UCSD-AML1 (cell line): ENCODE measurements around the gene PLPPR3.
A peak's percentile ranks its signal among the peaks of the same experiment; 100 is the strongest.
"Not testable (repeated sequence)": the region's sequence is repeated elsewhere in the genome, so short reads cannot be mapped to it uniquely, and the experiment has no call there.

Experiments
- DNase-seq: peaks from one replicate; lab custom pipeline; 2025; ENCODE audit not compliant: unreplicated experiment; lab: John Stamatoyannopoulos, UW

The PLPPR3 gene

DNA sequence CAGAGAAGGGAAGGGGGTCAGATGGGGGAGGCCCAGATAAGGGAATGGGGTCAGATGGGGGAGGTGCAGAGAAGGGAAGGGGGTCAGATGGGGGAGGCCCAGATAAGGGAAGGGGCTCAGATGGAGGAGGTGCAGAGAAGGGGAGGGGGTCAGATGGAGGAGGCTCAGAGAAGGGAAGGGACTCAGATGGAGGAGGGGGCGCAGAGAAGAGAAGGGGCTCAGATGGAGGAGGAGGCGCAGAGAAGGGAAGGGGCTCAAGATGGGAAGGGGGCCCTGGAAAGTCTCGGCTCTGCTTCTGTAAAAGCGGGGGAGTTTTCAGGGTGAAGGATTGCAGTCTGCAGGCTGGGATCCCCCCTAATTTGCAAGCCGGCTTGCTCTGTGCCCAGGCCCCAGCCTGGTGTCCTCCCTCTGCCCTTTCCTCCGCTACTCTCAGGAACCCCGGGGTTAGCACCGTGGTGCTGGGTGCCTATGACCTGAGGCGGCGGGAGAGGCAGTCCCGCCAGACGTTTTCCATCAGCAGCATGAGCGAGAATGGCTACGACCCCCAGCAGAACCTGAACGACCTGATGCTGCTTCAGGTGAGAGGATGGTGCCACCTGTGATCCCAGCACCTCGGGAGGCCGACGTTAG lies 7.5 kb upstream of the PLPPR3 start:
- DNase-seq = no peak

GRCh38 chr19:827710-828321 lies 6.1 kb upstream of the PLPPR3 start, which contains the start of gene AZU1:
Gene AZU1, plus strand, starts transcription at chr19:827837. Its CDS starts 10 bp downstream, at chr19:827847.
- no peak for DNase-seq

DNA sequence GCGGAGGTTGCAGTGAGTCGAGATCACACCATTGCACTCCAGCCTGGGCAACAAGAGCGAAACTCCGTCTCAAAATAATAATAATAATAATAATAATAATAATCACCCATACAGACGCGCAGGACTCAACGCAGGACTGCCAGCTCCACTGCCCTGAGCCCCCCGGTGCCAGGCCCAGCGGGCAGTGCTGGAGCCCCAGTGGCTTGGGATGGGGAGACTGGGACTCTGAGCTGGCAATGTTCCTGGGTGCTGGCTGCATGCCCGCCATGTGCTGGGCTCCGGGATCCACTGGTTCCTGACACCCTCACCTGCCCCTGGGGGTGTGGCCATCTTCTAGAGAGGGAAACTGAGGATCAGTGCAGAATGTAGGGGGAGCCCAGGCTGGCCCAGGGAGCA lies 5.6 kb upstream of the PLPPR3 start:
- DNase-seq = no peak

DNA sequence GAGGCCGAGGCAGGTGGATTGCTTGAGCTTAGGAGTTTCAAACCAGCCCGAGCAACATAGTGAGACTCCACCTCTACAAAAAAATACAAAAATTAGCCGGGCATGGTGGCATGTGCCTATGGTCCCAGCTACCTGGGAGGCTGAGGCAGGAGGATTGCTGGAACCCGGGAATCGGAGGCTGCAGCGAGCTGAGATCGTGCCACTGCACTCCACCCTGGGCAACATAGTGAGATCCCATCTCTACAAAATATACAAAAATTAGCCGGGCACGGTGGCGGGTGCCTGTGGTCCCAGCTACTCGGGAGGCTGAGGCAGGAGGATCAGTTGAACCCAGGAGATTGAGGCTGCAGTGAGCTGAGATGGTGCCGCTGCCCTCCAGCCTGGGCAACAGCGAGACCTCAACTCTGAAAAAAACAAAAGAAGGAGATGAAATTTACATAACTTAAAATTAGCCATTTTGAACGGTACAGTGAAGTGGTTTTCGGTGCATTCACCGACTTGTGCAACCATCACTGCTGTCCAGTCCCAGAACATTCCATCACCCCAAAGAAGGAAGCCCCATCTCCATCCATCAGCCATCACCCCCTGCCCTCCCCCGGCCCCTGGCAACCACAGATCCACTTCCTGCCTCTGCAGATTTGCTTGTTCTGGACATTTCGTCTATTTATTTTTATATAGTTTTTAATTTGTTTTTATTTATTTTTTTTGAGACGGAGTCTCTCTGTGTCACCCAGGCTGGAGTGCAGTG lies 4.3 kb upstream of the PLPPR3 start:
- DNase-seq = no peak

DNA sequence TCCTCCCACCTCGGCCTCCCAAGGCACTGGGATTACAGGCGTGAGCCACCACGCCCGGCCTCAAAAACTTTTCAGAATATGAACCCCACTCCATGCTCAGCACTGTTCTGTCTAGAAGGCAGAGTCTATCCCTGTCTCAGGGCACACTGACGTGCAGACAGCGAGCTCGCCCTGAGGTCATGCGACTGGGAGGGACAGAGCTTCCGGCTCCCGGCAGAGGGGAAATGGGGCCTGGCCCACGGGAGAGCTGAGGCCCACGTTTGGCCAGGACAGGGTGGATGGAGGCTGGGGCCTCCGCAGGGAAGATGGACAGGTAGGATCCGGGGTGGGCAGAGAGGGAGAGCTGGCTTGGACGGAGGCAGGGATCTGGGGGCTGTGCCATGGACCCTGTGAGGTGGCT lies 3.1 kb upstream of the PLPPR3 start:
- peak; percentile 26 for DNase-seq

DNA sequence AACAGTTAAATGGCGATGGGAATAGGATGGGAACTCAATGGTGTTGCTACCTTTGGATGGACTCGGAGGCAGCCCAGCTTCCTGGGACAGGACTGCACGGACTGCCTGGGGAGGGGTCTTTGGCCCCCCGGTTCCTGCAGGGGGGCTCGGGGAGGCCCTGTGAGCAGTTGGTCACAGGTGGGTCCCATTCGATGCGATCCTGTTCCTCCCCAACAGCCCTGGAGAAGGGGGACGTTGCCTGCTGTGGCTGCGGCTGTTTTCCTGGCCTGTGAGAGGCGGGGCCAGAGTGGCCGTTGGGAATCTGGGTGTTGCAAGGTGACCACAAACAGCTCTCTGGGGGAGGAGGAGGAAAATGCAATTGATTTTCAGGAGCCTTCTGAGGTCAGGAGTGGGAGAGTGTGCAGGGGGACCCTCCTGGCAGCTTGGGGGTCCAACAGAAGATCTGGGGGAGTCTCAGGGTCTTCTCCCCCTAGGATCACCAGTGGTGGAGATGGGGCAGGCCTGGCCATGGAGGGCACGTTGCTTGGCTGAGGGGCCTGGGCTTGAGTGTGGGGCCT lies 1.9 kb upstream of the PLPPR3 start:
- peak; percentile 26 for DNase-seq

GRCh38 chr19:821231-821824 lies 427 bp downstream of the PLPPR3 start:
- DNase-seq = no peak

GRCh38 chr19:820212-820611 lies 1.5 kb downstream of the PLPPR3 start:
- not testable (repeated sequence) for DNase-seq

- DNase-seq = no peak
Observed at GRCh38 chr19:816500-816857, 5.3 kb downstream of the PLPPR3 start.

- DNase-seq = no peak
Observed at GRCh38 chr19:815775-816499, 5.8 kb downstream of the PLPPR3 start.

DNA sequence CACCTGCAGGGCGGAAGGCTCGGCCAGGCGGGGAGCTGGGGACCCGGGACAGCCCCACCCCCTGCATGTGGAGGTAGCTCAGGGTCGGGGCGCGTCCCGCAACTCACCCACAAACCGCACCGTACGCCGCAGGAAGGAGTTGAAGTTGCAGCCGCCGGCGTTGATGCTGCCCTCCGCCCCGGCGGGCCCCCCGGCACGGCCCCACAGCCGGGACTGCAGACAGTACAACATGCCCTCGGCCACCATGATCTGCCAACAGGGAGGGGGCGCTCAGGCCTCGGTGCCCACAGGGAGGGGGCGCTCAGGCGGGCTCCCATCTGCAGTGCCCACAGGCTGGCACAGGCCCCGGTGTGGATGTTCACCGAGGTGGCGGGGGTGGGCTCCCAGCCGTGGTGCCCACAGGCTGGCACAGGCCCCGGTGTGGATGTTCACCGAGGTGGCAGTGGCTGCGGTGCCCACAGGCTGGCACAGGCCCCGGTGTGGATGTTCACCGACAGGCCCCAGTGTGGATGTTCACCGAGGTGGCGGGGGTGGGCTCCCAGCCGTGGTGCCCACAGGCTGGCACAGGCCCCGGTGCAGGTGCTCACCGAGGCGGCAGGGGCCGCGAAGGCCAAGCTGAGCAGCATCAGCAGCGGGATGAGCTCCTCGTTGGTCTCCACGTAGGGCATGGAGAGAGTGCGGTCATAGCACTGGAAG lies 6.5 kb downstream of the PLPPR3 start:
- DNase-seq = no peak

- DNase-seq = no peak
Observed at GRCh38 chr19:814152-815078, 7.3 kb downstream of the PLPPR3 start.

- DNase-seq = no peak
Observed at GRCh38 chr19:813219-814151, 8.3 kb downstream of the PLPPR3 start.

DNA sequence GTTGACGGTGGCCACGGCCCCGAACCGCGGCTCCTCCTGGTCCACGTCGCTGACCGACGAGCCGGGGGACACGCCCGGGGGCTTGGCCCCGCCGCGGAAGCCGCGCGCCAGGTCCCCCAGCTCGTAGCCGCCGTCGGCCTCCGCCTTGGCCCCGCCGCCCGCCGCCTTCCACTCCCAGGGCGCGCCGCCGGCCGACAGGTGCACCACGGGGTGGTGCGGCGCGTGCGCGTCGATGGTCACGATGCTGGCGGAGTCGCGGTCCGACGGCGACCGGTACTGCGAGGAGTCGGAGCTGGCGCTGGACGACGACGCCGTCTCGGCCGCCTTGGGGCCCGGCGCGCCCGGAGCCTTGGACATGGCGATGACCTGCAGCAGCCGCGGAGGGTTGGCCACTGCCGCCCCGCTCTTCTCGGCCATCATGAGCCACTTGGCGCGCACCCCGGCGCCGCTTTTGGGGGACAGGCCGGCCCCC lies 9.0 kb downstream of the PLPPR3 start:
- no peak for DNase-seq

DNA sequence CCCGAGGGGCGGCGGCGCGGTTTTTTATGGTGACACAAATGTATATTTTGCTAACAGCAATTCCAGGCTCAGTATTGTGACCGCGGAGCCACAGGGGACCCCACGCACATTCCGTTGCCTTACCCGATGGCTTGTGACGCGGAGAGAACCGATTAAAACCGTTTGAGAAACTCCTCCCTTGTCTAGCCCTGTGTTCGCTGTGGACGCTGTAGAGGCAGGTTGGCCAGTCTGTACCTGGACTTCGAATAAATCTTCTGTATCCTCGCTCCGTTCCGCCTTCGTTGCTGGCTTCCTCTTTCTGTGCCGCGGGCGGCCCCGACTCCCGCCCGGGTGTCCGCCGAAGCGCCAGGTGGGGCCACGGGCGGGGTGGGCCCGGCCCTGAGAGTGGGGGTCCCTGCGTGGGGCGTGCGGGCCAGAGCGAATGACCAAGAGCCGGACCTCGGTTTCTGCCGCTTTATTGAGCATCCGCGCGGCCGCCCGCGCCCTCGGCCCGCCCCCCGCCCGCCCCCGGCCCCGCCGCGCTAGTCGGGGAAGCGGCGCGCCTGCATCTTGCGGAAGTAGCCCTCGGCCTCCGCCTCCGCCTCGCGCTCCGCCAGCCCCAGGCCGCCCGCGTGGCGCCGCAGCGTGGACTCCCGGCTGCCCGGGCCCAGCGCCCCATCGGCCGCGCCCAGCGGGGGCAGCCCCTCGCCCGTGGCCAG lies 9.6 kb downstream of the PLPPR3 start:
- no peak for DNase-seq

- DNase-seq = no peak
Observed at GRCh38 chr19:811506-812048, 10.2 kb downstream of the PLPPR3 start.

GRCh38 chr19:810883-811489 lies 10.8 kb downstream of the PLPPR3 start:
- DNase-seq = no peak
